H1 (cell line): ENCODE measurements around the gene TBC1D17. TPM values are rescaled to one million over a fixed set of nuclear protein-coding genes. Genes with fewer than 3 reads are reported as not detected.

ENCODE experiments used
- CTCF ChIA-PET: fragments of 300-600 bp; sonication (Branson Sonifier 250); formaldehyde crosslinking; loops from one replicate; lab custom pipeline; 2021; ENCODE audit not compliant: partially characterized antibody; lab: Charles Lee
- POLR2A ChIA-PET: fragments of 300-600 bp; sonication (Branson Sonifier 250); formaldehyde crosslinking; loops from one replicate; lab custom pipeline; 2021; ENCODE audit warnings: inconsistent platforms; ENCODE audit not compliant: partially characterized antibody; lab: Charles Lee
- DNase-seq, 2 experiments: peaks; one replicate each; pipeline versions ENCODE4 v3.0.0 to v3.0.0-alpha.2; 2010 to 2022; ENCODE audit warnings: low spot score in 2 of 2, low read depth in 1 of 2, mixed read lengths in 1 of 2
- FAIRE-seq: peaks from 2 replicates; lab custom pipeline; 2011; peaks lifted over from hg19 to GRCh38; lab: Jason Lieb, UNC
- H2AFZ ChIP-seq: 2 replicates; pipeline ENCODE4 v1.8.1; 2012; ENCODE audit warnings: low read length, inconsistent platforms
- H2AK5ac ChIP-seq: 2 replicates; pipeline ENCODE4 v1.6.1; 2013; ENCODE audit warnings: low read depth, low read length
- H2BK120ac ChIP-seq: replicated peaks from 2 replicates; pipeline ENCODE3; 2013; ENCODE audit warnings: low read depth, low read length, inconsistent platforms
- H2BK12ac ChIP-seq: 2 replicates; pipeline ENCODE4 v1.6.1; 2013; ENCODE audit warnings: low read depth, low read length
- H2BK15ac ChIP-seq: 2 replicates; pipeline ENCODE4 v1.6.1; 2013; ENCODE audit warnings: low read length
- H2BK20ac ChIP-seq: 2 replicates; pipeline ENCODE4 v1.6.1; 2013; ENCODE audit warnings: low read length
- H2BK5ac ChIP-seq: 2 replicates; pipeline ENCODE4 v1.6.1; 2013; ENCODE audit warnings: low read depth, low read length
- H3K14ac ChIP-seq: 2 replicates; pipeline ENCODE4 v1.6.1; 2013; ENCODE audit warnings: inconsistent platforms; ENCODE audit not compliant: insufficient read length
- H3K18ac ChIP-seq: 2 replicates; pipeline ENCODE4 v1.6.1; 2013; ENCODE audit warnings: low read length; ENCODE audit errors: extremely low read depth
- H3K23ac ChIP-seq: 2 replicates; pipeline ENCODE4 v1.6.1; 2013; ENCODE audit warnings: inconsistent platforms; ENCODE audit not compliant: insufficient read length
- H3K23me2 ChIP-seq: 2 replicates; pipeline ENCODE4 v1.6.1; 2013; ENCODE audit warnings: low read depth, low read length
- H3K27ac ChIP-seq: 2 replicates; pipeline ENCODE4 v1.6.1; 2011; ENCODE audit warnings: low read depth, low read length, inconsistent platforms
- H3K27me3 ChIP-seq, 4 experiments: replicated peaks in 1 of 4; 1 replicate in 1 of 4; 2 replicates in 3 of 4; pipeline versions ENCODE4 v1.6.1 to v1.8.1; 2011 to 2013; ENCODE audit warnings: low read length in 3 of 4, mild to moderate bottlenecking in 3 of 4, inconsistent platforms in 2 of 4, mixed read lengths in 2 of 4, moderate library complexity in 1 of 4; ENCODE audit not compliant: control insufficient read depth in 3 of 4, insufficient read depth in 3 of 4; ENCODE audit errors: extremely low read depth in 1 of 4
- H3K36me3 ChIP-seq, 4 experiments: 2 replicates each; pipeline versions ENCODE4 v1.6.1 to v1.8.1; 2011 to 2013; ENCODE audit warnings: mild to moderate bottlenecking in 4 of 4, low read length in 3 of 4, moderate library complexity in 2 of 4, control low read depth in 1 of 4, inconsistent platforms in 1 of 4; ENCODE audit not compliant: insufficient read depth in 4 of 4, control insufficient read depth in 2 of 4
- H3K4ac ChIP-seq: replicated peaks from 2 replicates; pipeline ENCODE3; 2013; ENCODE audit warnings: low read length, low read depth, mixed read lengths, inconsistent platforms; ENCODE audit not compliant: insufficient read length
- H3K4me1 ChIP-seq, 4 experiments: replicated peaks in 1 of 4; 1 replicate in 1 of 4; 2 replicates in 3 of 4; pipeline versions ENCODE4 v1.6.1 to v1.8.1; 2011 to 2013; ENCODE audit warnings: low read length in 3 of 4, inconsistent platforms in 2 of 4, mixed read lengths in 1 of 4; ENCODE audit not compliant: insufficient read depth in 4 of 4, control insufficient read depth in 3 of 4
- H3K4me2 ChIP-seq, 2 experiments: 2 replicates each; pipeline versions ENCODE4 v1.6.1 to v1.8.1; 2011 to 2013; ENCODE audit warnings: low read depth in 2 of 2, low read length in 2 of 2, control low read depth in 1 of 2, inconsistent platforms in 1 of 2, mild to moderate bottlenecking in 1 of 2; ENCODE audit not compliant: insufficient read depth in 1 of 2
- H3K4me3 ChIP-seq, 4 experiments: fragments of 200-600, 300-600 bp in 1 of 4; sonication (generic), shearing (Covaris generic), sonication (Bioruptor Twin) in 1 of 4; 2 replicates each; pipeline versions ENCODE4 v1.5.1 to v1.8.1; 2011 to 2016; ENCODE audit warnings: low read length in 4 of 4, low read depth in 3 of 4, control low read depth in 2 of 4, inconsistent platforms in 2 of 4, mild to moderate bottlenecking in 2 of 4, mixed read lengths in 1 of 4, moderate library complexity in 1 of 4; ENCODE audit not compliant: insufficient read depth in 2 of 4; ENCODE audit errors: extremely low read depth in 1 of 4
- H3K56ac ChIP-seq: replicated peaks from 2 replicates; pipeline ENCODE3; 2013; ENCODE audit warnings: low read depth, mild to moderate bottlenecking, mixed read lengths, low read length, inconsistent platforms; ENCODE audit not compliant: insufficient read length
- H3K79me1 ChIP-seq: 2 replicates; pipeline ENCODE4 v1.6.1; 2013; ENCODE audit warnings: low read depth, low read length, control low read depth
- H3K79me2 ChIP-seq, 2 experiments: 2 replicates each; pipeline versions ENCODE4 v1.6.1 to v1.8.1; 2012 to 2013; ENCODE audit warnings: low read length in 2 of 2, mild to moderate bottlenecking in 2 of 2, inconsistent platforms in 1 of 2; ENCODE audit not compliant: insufficient read depth in 2 of 2, control insufficient read depth in 1 of 2
- H3K9ac ChIP-seq, 4 experiments: replicated peaks in 1 of 4; 1 replicate in 1 of 4; 2 replicates in 3 of 4; pipeline versions ENCODE4 v1.6.1 to v1.8.1; 2011 to 2013; ENCODE audit warnings: low read depth in 3 of 4, low read length in 3 of 4, control low read depth in 2 of 4, mild to moderate bottlenecking in 2 of 4, moderate library complexity in 2 of 4, inconsistent platforms in 1 of 4; ENCODE audit errors: extremely low read depth in 1 of 4
- H3K9me3 ChIP-seq, 2 experiments: 2 replicates each; pipeline versions ENCODE4 v1.6.1 to v1.8.1; 2012 to 2013; ENCODE audit warnings: mild to moderate bottlenecking in 2 of 2, moderate library complexity in 2 of 2, control low read depth in 1 of 2, inconsistent platforms in 1 of 2, low read depth in 1 of 2, low read length in 1 of 2, mixed read lengths in 1 of 2; ENCODE audit not compliant: insufficient read depth in 2 of 2
- H4K20me1 ChIP-seq, 2 experiments: replicated peaks in 1 of 2; 2 replicates each; pipeline versions ENCODE3 to v1.8.1; 2011 to 2013; ENCODE audit warnings: inconsistent platforms in 2 of 2, low read length in 2 of 2, mild to moderate bottlenecking in 1 of 2; ENCODE audit not compliant: insufficient read depth in 2 of 2, control insufficient read depth in 1 of 2
- H4K5ac ChIP-seq: 2 replicates; pipeline ENCODE4 v1.6.1; 2013; ENCODE audit warnings: low read length, low read depth, mixed read lengths, inconsistent platforms; ENCODE audit not compliant: insufficient read length
- H4K8ac ChIP-seq: 2 replicates; pipeline ENCODE4 v1.8.0; 2013; ENCODE audit warnings: mild to moderate bottlenecking, moderate library complexity, low read length, inconsistent platforms; ENCODE audit not compliant: insufficient read depth; ENCODE audit errors: extremely low read depth
- H4K91ac ChIP-seq: replicated peaks from 2 replicates; pipeline ENCODE3; 2013; ENCODE audit warnings: low read length, mixed read lengths, inconsistent platforms; ENCODE audit not compliant: insufficient read length
- EZH2 ChIP-seq: fragments of 200-600 bp; sonication (generic); IDR thresholded peaks from 2 replicates; pipeline ENCODE4 v1.7.1; 2012; ENCODE audit warnings: low read depth, mild to moderate bottlenecking, moderate library complexity, low read length, inconsistent platforms; ENCODE audit not compliant: severe bottlenecking
- GABPA ChIP-seq: IDR thresholded peaks from 2 replicates; pipeline ENCODE4 v1.6.1; 2011; ENCODE audit warnings: mild to moderate bottlenecking, low read length, moderate library complexity, borderline replicate concordance; ENCODE audit not compliant: insufficient read depth
- HDAC6 ChIP-seq: IDR thresholded peaks from one replicate; pipeline ENCODE4 v1.7.1; 2012; ENCODE audit warnings: low read depth, mild to moderate bottlenecking, inconsistent platforms, low read length, moderate library complexity
- JUND ChIP-seq: IDR thresholded peaks from 2 replicates; pipeline ENCODE4 v1.6.1; 2011; ENCODE audit warnings: mild to moderate bottlenecking, improper control_type of control experiment, low read length
- NRF1 ChIP-seq: IDR thresholded peaks from 2 replicates; pipeline ENCODE4 v1.6.1; 2011; ENCODE audit warnings: mild to moderate bottlenecking, low read depth, low read length, improper control_type of control experiment
- RFX5 ChIP-seq: IDR thresholded peaks from 2 replicates; pipeline ENCODE4 v1.6.1; 2011; ENCODE audit warnings: low read depth, low read length, improper control_type of control experiment, borderline replicate concordance
- SIN3A ChIP-seq, 2 experiments: IDR thresholded peaks in 1 of 2; conservative IDR thresholded peaks in 1 of 2; 2 replicates each; pipeline ENCODE4 v1.6.1; 2011 to 2012; ENCODE audit warnings: low read length in 2 of 2, improper control_type of control experiment in 1 of 2, low read depth in 1 of 2, mild to moderate bottlenecking in 1 of 2
- SRF ChIP-seq: IDR thresholded peaks from 2 replicates; pipeline ENCODE4 v1.6.1; 2011; ENCODE audit warnings: mild to moderate bottlenecking, low read depth, low read length, moderate library complexity
- TAF7 ChIP-seq: optimal IDR thresholded peaks from 2 replicates; pipeline ENCODE3; 2011; ENCODE audit warnings: low read depth, mild to moderate bottlenecking, inconsistent platforms, low read length, moderate library complexity, borderline replicate concordance
- USF2 ChIP-seq: IDR thresholded peaks from 2 replicates; pipeline ENCODE4 v1.6.1; 2011; ENCODE audit warnings: low read length, improper control_type of control experiment
- WGBS, 2 experiments: shearing (Covaris generic) in 1 of 2; methylation state at CpG; one replicate each; pipeline versions ENCODE4 v1.1.6 to v1.1.7; 2013 to 2015; ENCODE audit warnings: low lambda C conversion rate in 2 of 2, mixed read lengths in 2 of 2, inconsistent platforms in 1 of 2, low coverage in 1 of 2, missing lambda C conversion rate in 1 of 2; ENCODE audit not compliant: insufficient replicate concordance in 2 of 2, insufficient coverage in 1 of 2, insufficient read length in 1 of 2; ENCODE audit errors: extremely low coverage in 1 of 2, missing lambda C conversion rate in 1 of 2; 5-methylcytosine and 5-hydroxymethylcytosine counted together
- polyA plus RNA-seq, 7 experiments: library from polyadenylated mRNA; depleted of rRNA in 3 of 7; stranded (reverse) in 5 of 7; unstranded in 2 of 7; fragments of >200 nt in 5 of 7; fragments of 200-250 nt in 2 of 7; gene quantifications; 1 replicate in 5 of 7; 2 replicates in 1 of 7; 4 replicates in 1 of 7; pipeline versions ENCODE4 v1.2.1 to v1.2.3, GENCODE V29; 2011 to 2013; ENCODE audit warnings: missing spikeins in 2 of 7, mixed read lengths in 2 of 7
- total RNA-seq: library from RNA; stranded (reverse); fragmentation: NEBNext Ultra II Directional; extraction: Animal tissue kit (Norgen Biotek cat#: 25700); gene quantifications from 2 replicates; pipeline ENCODE4 v1.2.1, GENCODE V29; 2021

TBC1D17 gene
- total and polyA plus RNA-seq, 2 of the 8 experiments (the other 6 are each of a cell fraction or from before 2014, with no cell fraction given): 30.3 to 44.9 TPM

GRCh38 chr19:49887665-49888509, 10.4 kb downstream of the TBC1D17 start:
- WGBS, 2 experiments: 93 to 100% methylated on average over 2 to 24 of the region's 54 CpGs
- no peak for TF ChIP-seq TAF7
- TF ChIP-seq HDAC6: no peak
- no peak for TF ChIP-seq SRF
- no peak for TF ChIP-seq SIN3A (conservative IDR thresholded peaks at IDR 0.05 in 1 of 2, IDR thresholded peaks at IDR 0.05 in 1 of 2; ENCODE audit: low read depth in 1 of 2, low read length in 2 of 2)
- no peak for TF ChIP-seq JUND
- TF ChIP-seq USF2: no peak
- no peak for TF ChIP-seq NRF1
- no peak for TF ChIP-seq GABPA
- TF ChIP-seq EZH2: no peak
- TF ChIP-seq RFX5: no peak

More at GRCh38 chr19:49887665-49888509, 10.4 kb downstream of the TBC1D17 start:
- DNase-seq: no peak
- peaks cover 12 to 31% (median 18%) of the 10 kb centered on the region in 4 experiments; a peak in 7 of 8 replicates for H3K36me3 ChIP-seq
- H3K14ac ChIP-seq: no peak overlapping the region
- H2AFZ ChIP-seq: no peak overlapping the region
- H3K4me3 ChIP-seq: no peak overlapping the region
- no peak overlapping the region for H3K4me2 ChIP-seq
- peaks cover 1 to 12% of the 10 kb centered on the region in 2 experiments for H4K20me1 ChIP-seq
- no peak overlapping the region for H2BK5ac ChIP-seq
- H3K23me2 ChIP-seq: peaks cover 2% of the 10 kb centered on the region; the same call in 1 of the 2 replicates
- FAIRE-seq: no peak
- H3K18ac ChIP-seq: no peak overlapping the region; the same call in 1 of the 2 replicates
- peaks cover 0 to 10% (median 8%) of the 10 kb centered on the region in 4 experiments; a peak in 5 of 7 replicates for H3K4me1 ChIP-seq
- H2BK12ac ChIP-seq: no peak overlapping the region
- no peaks in the 10 kb centered on the region for H3K79me1 ChIP-seq
- no peak overlapping the region for H2AK5ac ChIP-seq
- no peak overlapping the region for H3K4ac ChIP-seq
- H2BK15ac ChIP-seq: no peak overlapping the region
- no peak overlapping the region for H4K5ac ChIP-seq
- H2BK20ac ChIP-seq: no peak overlapping the region
- peaks cover 0 to 10% of the 10 kb centered on the region in 2 experiments; a peak in 3 of 4 replicates for H3K9me3 ChIP-seq
- no peak overlapping the region for H4K91ac ChIP-seq
- H3K79me2 ChIP-seq: no peaks in the 10 kb centered on the region
- no peak overlapping the region for H3K27ac ChIP-seq
- CTCF ChIA-PET: interaction anchor here (0.5 to 1.1 kb wide), 2 partner anchors 12 to 30 kb away, joined by 3 read pairs; no protein-coding TSS in a partner anchor
- H3K56ac ChIP-seq: no peak overlapping the region
- H3K27me3 ChIP-seq: peaks cover 0 to 11% (median 6%) of the 10 kb centered on the region in 4 experiments; a peak in 4 of 7 replicates
- no peak overlapping the region; the same call in 1 of the 2 replicates for H4K8ac ChIP-seq
- H2BK120ac ChIP-seq: no peak overlapping the region
- no peak overlapping the region for H3K9ac ChIP-seq
- POLR2A ChIA-PET: interaction anchor here (1.0 to 9.3 kb wide), 3 partner anchors 8 to 18 kb away, joined by 3 to 55 read pairs (median 3); partner anchors contain the start of genes AKT1S1 and TBC1D17
- no peak overlapping the region for H3K23ac ChIP-seq
